A549 (cell line): ENCODE data around the gene FAM177B. TPM values are rescaled to one million over a fixed set of nuclear protein-coding genes. Genes with fewer than 3 reads are reported as not detected.

ENCODE experiments used
- ATAC-seq, 2 experiments: fragments of 200-7000 bp in 1 of 2; fragments of >200 bp in 1 of 2; cut with Nextera tagmentation in 1 of 2; cut with Tn5 transposase in 1 of 2; 3 replicates each; pipeline versions ENCODE4 v1.8.0 to v1.9.1; 2018 to 2020; ENCODE audit warnings: mild to moderate bottlenecking in 1 of 2, moderate library complexity in 1 of 2
- CTCF ChIA-PET: fragments of 300-600 bp; sonication (Branson Sonifier 250); formaldehyde crosslinking; extraction: SDS; loops from one replicate; lab custom pipeline; 2021; ENCODE audit warnings: antibody characterized with exemption, inconsistent platforms; lab: Yijun Ruan, JAX
- POLR2A ChIA-PET: fragments of 350-600 bp; formaldehyde crosslinking; extraction: SDS; loops from one replicate; lab custom pipeline; 2021; ENCODE audit warnings: antibody characterized with exemption, inconsistent platforms; lab: Yijun Ruan, JAX
- DNase-seq, 2 experiments: peaks; one replicate each; pipeline versions ENCODE4 v3.0.0 to v3.0.0-alpha.2; 2011 to 2016; ENCODE audit warnings: low read depth in 1 of 2, low spot score in 1 of 2
- FAIRE-seq: peaks from 2 replicates; lab custom pipeline; 2011; peaks lifted over from hg19 to GRCh38; lab: Jason Lieb, UNC
- H3K27ac ChIP-seq, 2 experiments: fragments of >200 bp; sonication (Bioruptor Twin); formaldehyde crosslinking; 3 replicates each; pipeline ENCODE4 v1.5.1; 2016 to 2017
- H3K4me1 ChIP-seq: fragments of >200 bp; sonication (Bioruptor Twin); formaldehyde crosslinking; 3 replicates; pipeline ENCODE4 v1.6.1; 2016
- H3K4me2 ChIP-seq: fragments of >200 bp; sonication (Bioruptor Twin); formaldehyde crosslinking; 3 replicates; pipeline ENCODE4 v1.6.1; 2016
- H3K4me3 ChIP-seq: fragments of >200 bp; sonication (Bioruptor Twin); formaldehyde crosslinking; 3 replicates; pipeline ENCODE4 v1.5.1; 2016
- H3K9me3 ChIP-seq: fragments of >200 bp; sonication (Bioruptor Twin); formaldehyde crosslinking; 3 replicates; pipeline ENCODE4 v1.6.1; 2016
- ATOH8 ChIP-seq: fragments of 250-450 bp; sonication (Bioruptor Pico); IDR thresholded peaks from 2 replicates; pipeline ENCODE4 v1.5.0; 2020; ENCODE audit warnings: low read depth, mild to moderate bottlenecking, moderate library complexity
- BHLHE40 ChIP-seq: IDR thresholded peaks from 2 replicates; pipeline ENCODE4 v1.6.1; 2012; ENCODE audit warnings: low read depth, low read length, inconsistent platforms
- CBX8 ChIP-seq: fragments of 200-600 bp; sonication (generic); IDR thresholded peaks from 2 replicates; pipeline ENCODE4 v1.6.1; 2016
- CHD2 ChIP-seq: fragments of 150-350 bp; IDR thresholded peaks from 2 replicates; pipeline ENCODE4 v1.6.1; 2014; ENCODE audit warnings: low read length; ENCODE audit not compliant: partially characterized antibody
- CHD4 ChIP-seq: fragments of 200-600 bp; sonication (generic); IDR thresholded peaks from 2 replicates; pipeline ENCODE4 v1.6.1; 2016; ENCODE audit warnings: antibody characterized with exemption, mild to moderate bottlenecking, borderline replicate concordance
- E2F6 ChIP-seq: IDR thresholded peaks from 2 replicates; pipeline ENCODE4 v1.6.1; 2012; ENCODE audit warnings: low read depth, borderline replicate concordance
- EHF ChIP-seq: fragments of 250-450 bp; sonication (Bioruptor Pico); IDR thresholded peaks from 2 replicates; pipeline ENCODE4 v1.5.0; 2020; ENCODE audit warnings: mild to moderate bottlenecking
- EHMT2 ChIP-seq: fragments of 200-600 bp; sonication (generic); IDR thresholded peaks from 2 replicates; pipeline ENCODE4 v1.6.1; 2016; ENCODE audit warnings: antibody characterized with exemption, low read depth, mild to moderate bottlenecking, moderate library complexity
- ESRRA ChIP-seq: fragments of 150-350 bp; IDR thresholded peaks from 2 replicates; pipeline ENCODE4 v1.6.1; 2014; ENCODE audit warnings: mild to moderate bottlenecking, low read length, borderline replicate concordance
- GATA3 ChIP-seq: IDR thresholded peaks from 2 replicates; pipeline ENCODE4 v1.6.1; 2012; ENCODE audit warnings: borderline replicate concordance
- HEYL ChIP-seq: fragments of 250-450 bp; sonication (Bioruptor Pico); IDR thresholded peaks from 2 replicates; pipeline ENCODE4 v1.8.0; 2021; ENCODE audit warnings: mild to moderate bottlenecking, moderate library complexity
- HOXB13 ChIP-seq: fragments of 250-450 bp; sonication (Bioruptor Pico); IDR thresholded peaks from 2 replicates; pipeline ENCODE4 v1.5.0; 2020; ENCODE audit warnings: low read depth, mild to moderate bottlenecking, moderate library complexity
- JUN ChIP-seq, 2 experiments: fragments of >200 bp; sonication (Bioruptor Twin); formaldehyde crosslinking; IDR thresholded peaks; 2 replicates in 1 of 2; 3 replicates in 1 of 2; pipeline ENCODE4 v1.6.1; 2016 to 2017
- MAFK ChIP-seq: fragments of 450-650 bp; IDR thresholded peaks from 2 replicates; pipeline ENCODE4 v1.6.1; 2014; ENCODE audit not compliant: partially characterized antibody
- MAX ChIP-seq: IDR thresholded peaks from 2 replicates; pipeline ENCODE4 v1.6.1; 2012
- MAZ ChIP-seq: fragments of 150-350 bp; IDR thresholded peaks from 2 replicates; pipeline ENCODE4 v1.6.1; 2014; ENCODE audit warnings: antibody characterized with exemption, low read depth, low read length, borderline replicate concordance
- PHF8 ChIP-seq: fragments of 200-600 bp; sonication (generic); IDR thresholded peaks from 2 replicates; pipeline ENCODE4 v1.6.1; 2016; ENCODE audit warnings: low read depth, mild to moderate bottlenecking, antibody characterized with exemption, moderate library complexity, borderline replicate concordance
- POLR2A ChIP-seq: IDR thresholded peaks from 2 replicates; pipeline ENCODE4 v1.6.1; 2012; ENCODE audit warnings: mild to moderate bottlenecking, low read length
- RARB ChIP-seq: fragments of 250-450 bp; sonication (Bioruptor Pico); IDR thresholded peaks from 2 replicates; pipeline ENCODE4 v1.8.0; 2021; ENCODE audit warnings: mild to moderate bottlenecking, moderate library complexity
- RCOR1 ChIP-seq: fragments of 150-350 bp; IDR thresholded peaks from 2 replicates; pipeline ENCODE4 v1.6.1; 2014; ENCODE audit warnings: antibody characterized with exemption, low read length, low read depth
- SMC3 ChIP-seq: fragments of >200 bp; sonication (Bioruptor Twin); formaldehyde crosslinking; IDR thresholded peaks from 3 replicates; pipeline ENCODE4 v1.6.1; 2018; ENCODE audit warnings: inconsistent platforms
- SREBF2 ChIP-seq: fragments of 450-650 bp; IDR thresholded peaks from 2 replicates; pipeline ENCODE4 v1.6.1; 2014; ENCODE audit warnings: mild to moderate bottlenecking, moderate library complexity
- TP53 ChIP-seq: fragments of 250-450 bp; sonication (Bioruptor Pico); IDR thresholded peaks from 2 replicates; pipeline ENCODE4 v1.5.0; 2021; ENCODE audit warnings: mild to moderate bottlenecking, moderate library complexity
- ZC3H11A ChIP-seq: fragments of 450-650 bp; IDR thresholded peaks from 2 replicates; pipeline ENCODE4 v1.6.1; 2014; ENCODE audit warnings: antibody characterized with exemption, mild to moderate bottlenecking
- WGBS: methylation state at CpG from one replicate; pipeline ENCODE4 v1.1.6; 2017; ENCODE audit errors: missing lambda C conversion rate; 5-methylcytosine and 5-hydroxymethylcytosine counted together
- polyA plus RNA-seq, 4 experiments: library from polyadenylated mRNA; depleted of rRNA in 3 of 4; stranded (reverse); fragments of >200 nt; fragmentation: RNase III in 1 of 4; extraction: RNeasy Plus Mini Kit Qiagen cat#74134 plus additional on column Dnase treatment in 1 of 4; gene quantifications; 2 replicates in 3 of 4; 3 replicates in 1 of 4; pipeline ENCODE4 v1.2.3, GENCODE V29; 2011 to 2017

Gene FAM177B
- polyA plus RNA-seq, 2 of the 4 experiments (the other 2 are of a cell fraction): not detected

- ChIA-PET POLR2A (interaction anchor here (0.6 to 1.8 kb wide), 8 partner anchors 14 to 650 kb away, joined by 3 to 7 read pairs (median 4); no protein-coding TSS in a partner anchor), CTCF (interaction anchor here (0.6 to 1.5 kb wide), 6 partner anchors 12 to 462 kb away, joined by 3 to 5 read pairs (median 3); no protein-coding TSS in a partner anchor)
- FAIRE-seq (peak; percentile 80), DNase-seq (peak; percentile 86 to 95), ATAC-seq (peak; percentile 78 to 89)
- Histone ChIP-seq H3K9me3 (no peaks in the 10 kb centered on the region), H3K4me1 (peaks cover 20% of the 10 kb centered on the region), H3K4me2 (peak overlapping the region; percentile 66), H3K27ac (peak overlapping the region; percentile 99 to 100), H3K4me3 (peak overlapping the region; percentile 74)
- TF ChIP-seq ZC3H11A (no peak), CHD2 (no peak), GATA3 (0 out of 2 replicates have a peak, but pooled peaks have one; percentile 26), ESRRA (no peak), TP53 (CRISPR knock-in tag) (no peak), EHMT2 (no peak), MAX (peak; percentile 49), SREBF2 (no peak), PHF8 (peak; percentile 65; the same call in 1 of the 2 replicates), BHLHE40 (peak; percentile 93), JUN (IDR thresholded peaks at IDR 0.05) (peak in 1 of 2 experiments; percentile 18; a peak in 2 of 5 replicates), CHD4 (no peak), RCOR1 (no peak), ATOH8 (CRISPR knock-in tag) (no peak), POLR2A (peak; percentile 63), MAFK (peak; percentile 18), MAZ (peak; percentile 32; the same call in 1 of the 2 replicates)
- WGBS: 1% methylated on average over 31 of the region's 39 CpGs
These were observed 23.7 kb upstream of the FAM177B start for GRCh38 chr1:222713091-222713961.

GRCh38 chr1:222716393-222716792 lies 20.6 kb upstream of the FAM177B start:
- no peak overlapping the region for H3K4me2 ChIP-seq
- FAIRE-seq (no peak), ATAC-seq (no peak)
- H3K4me3 ChIP-seq: no peak overlapping the region
- no peak overlapping the region for H3K27ac ChIP-seq
- no peaks in the 10 kb centered on the region for H3K4me1 ChIP-seq
- ChIA-PET CTCF (interaction anchor here (0.8 to 0.9 kb wide), 2 partner anchors 22 to 262 kb away, joined by 3 to 4 read pairs; no protein-coding TSS in a partner anchor), POLR2A (no interaction called here)
- 98% methylated on average over 2 of the region's 2 CpGs for WGBS
- TF ChIP-seq EHF (CRISPR knock-in tag): no peak
- TF ChIP-seq, all 56 proteins: peak for 0
- no peak for DNase-seq
- H3K9me3 ChIP-seq: no peaks in the 10 kb centered on the region

GRCh38 chr1:222728746-222729145 lies 8.3 kb upstream of the FAM177B start:
- H3K9me3 ChIP-seq: no peaks in the 10 kb centered on the region
- no peak overlapping the region for H3K4me3 ChIP-seq
- TF ChIP-seq HEYL (CRISPR knock-in tag): no peak
- no peak overlapping the region for H3K27ac ChIP-seq
- no peak for DNase-seq
- FAIRE-seq: no peak
- ChIA-PET CTCF (interaction anchor here (0.6 to 1.4 kb wide), 3 partner anchors 12 to 352 kb away, joined by 3 read pairs; no protein-coding TSS in a partner anchor), POLR2A (no interaction called here)
- no peak overlapping the region for H3K4me2 ChIP-seq
- 94% methylated on average over 1 of the region's 1 CpG for WGBS
- no peak for ATAC-seq
- H3K4me1 ChIP-seq: no peaks in the 10 kb centered on the region

- no peak overlapping the region for H3K27ac ChIP-seq
- CTCF ChIA-PET: interaction anchor here (1.2 kb wide), 1 partner anchor 266 kb away, joined by 4 read pairs; no protein-coding TSS in a partner anchor
- POLR2A ChIA-PET: no interaction called here
- H3K4me1 ChIP-seq: no peaks in the 10 kb centered on the region
- FAIRE-seq (no peak), ATAC-seq (no peak), DNase-seq (no peak)
- no peak overlapping the region for H3K4me3 ChIP-seq
- no peak overlapping the region for H3K4me2 ChIP-seq
- H3K9me3 ChIP-seq: no peaks in the 10 kb centered on the region
- WGBS: 83% methylated on average over 1 of the region's 1 CpG
- no peak for TF ChIP-seq MAFK
- TF ChIP-seq ESRRA: no peak
- no peak for TF ChIP-seq EHMT2
- no peak for TF ChIP-seq CBX8
- no peak for TF ChIP-seq HOXB13
- no peak for TF ChIP-seq RARB (CRISPR knock-in tag)
- TF ChIP-seq E2F6: no peak
- no peak for TF ChIP-seq SMC3
These were observed 6.1 kb upstream of the FAM177B start for GRCh38 chr1:222730866-222731265.
